SK-N-MC (cell line): Measurements from ENCODE around the gene LORICRIN.

Experiments
- DNase-seq: peaks from one replicate; pipeline ENCODE4 v3.0.0-alpha.2; 2011; ENCODE audit warnings: low read depth, low spot score
- H3K27ac ChIP-seq: fragments of 200-600 bp; sonication (generic); 2 replicates; pipeline ENCODE4 v1.5.1; 2016; ENCODE audit warnings: mixed run types
- H3K36me3 ChIP-seq: fragments of 200-600 bp; sonication (generic); 2 replicates; pipeline ENCODE4 v1.6.1; 2017; ENCODE audit warnings: antibody characterized with exemption, low read length, mixed read lengths; ENCODE audit not compliant: insufficient read depth
- H3K4me3 ChIP-seq: fragments of 200-600 bp; sonication (generic); 2 replicates; pipeline ENCODE4 v1.5.1; 2016
- H3K9ac ChIP-seq: fragments of 200-600 bp; sonication (generic); 2 replicates; pipeline ENCODE4 v1.8.0; 2017; ENCODE audit warnings: mixed run types, mixed read lengths; ENCODE audit not compliant: insufficient read length
- H3K9me3 ChIP-seq: fragments of 200-600 bp; sonication (generic); 2 replicates; pipeline ENCODE4 v1.6.1; 2017; ENCODE audit warnings: low read depth, mild to moderate bottlenecking, antibody characterized with exemption, low read length, moderate library complexity, mixed read lengths
- EZH2 ChIP-seq: fragments of 200-600 bp; sonication (generic); IDR thresholded peaks from one replicate; pipeline ENCODE4 v1.6.1; 2017; ENCODE audit warnings: antibody characterized with exemption
- FOXP2 ChIP-seq: optimal IDR thresholded peaks from 2 replicates; pipeline ENCODE3; 2011; ENCODE audit warnings: mild to moderate bottlenecking, moderate library complexity; ENCODE audit not compliant: insufficient read depth; ENCODE audit errors: extremely low read length, control extremely low read depth
- POLR2AphosphoS5 ChIP-seq: IDR thresholded peaks from 2 replicates; pipeline ENCODE4 v1.6.1; 2012; ENCODE audit warnings: mild to moderate bottlenecking, low read depth, low read length, borderline replicate concordance

Gene LORICRIN

DNA sequence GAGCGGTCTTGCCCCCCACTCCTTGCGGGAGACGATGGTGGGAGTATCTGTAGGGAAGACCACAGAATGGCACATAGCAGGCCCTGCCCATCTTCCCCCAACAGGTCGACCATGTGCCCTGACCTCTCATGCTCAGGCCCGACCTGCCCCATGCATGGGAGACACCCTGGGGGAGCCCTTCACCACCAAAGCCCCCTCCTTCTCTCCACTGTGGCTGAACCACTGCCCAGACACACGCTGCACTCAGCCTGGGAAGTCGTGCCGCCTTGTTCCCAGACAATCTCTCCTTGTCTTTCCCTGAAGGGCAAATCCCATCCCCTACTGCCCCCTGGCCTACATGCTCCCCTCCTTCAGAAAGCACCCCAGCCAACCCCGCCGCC, 47.7 kb downstream of the LORICRIN start:
- DNase-seq: no peak
- H3K9me3 ChIP-seq: no peaks in the 10 kb centered on the region
- H3K36me3 ChIP-seq: no peaks in the 10 kb centered on the region
- no peak overlapping the region for H3K4me3 ChIP-seq
- H3K9ac ChIP-seq: no peak overlapping the region
- no peak for TF ChIP-seq FOXP2
- no peak for TF ChIP-seq EZH2
- TF ChIP-seq POLR2AphosphoS5: no peak
- H3K27ac ChIP-seq: no peak overlapping the region

DNA sequence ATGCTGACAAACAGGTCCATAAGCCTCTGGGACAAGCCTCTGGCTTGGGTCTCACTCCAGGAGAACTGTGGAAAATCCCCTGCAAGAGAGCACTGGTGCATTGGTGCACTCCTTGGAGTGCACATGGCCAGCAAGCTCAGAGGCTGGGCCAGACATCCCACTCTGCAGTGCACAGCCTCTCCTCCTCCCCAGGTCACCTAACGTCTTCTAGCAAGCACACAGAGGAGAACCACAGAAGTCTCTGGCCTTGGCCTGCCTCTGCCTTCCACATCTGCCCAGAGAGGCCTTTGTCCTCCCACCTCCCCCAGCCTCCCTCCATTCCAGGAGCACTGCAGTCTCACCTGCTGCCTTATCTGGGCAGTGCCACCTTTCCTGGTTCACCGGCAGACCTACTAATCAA, 49.1 kb downstream of the LORICRIN start:
- Histone ChIP-seq H3K4me3 (no peak overlapping the region), H3K27ac (no peak overlapping the region), H3K9me3 (no peaks in the 10 kb centered on the region), H3K9ac (no peak overlapping the region), H3K36me3 (no peaks in the 10 kb centered on the region)
- TF ChIP-seq EZH2 (no peak), FOXP2 (no peak), POLR2AphosphoS5 (no peak)
- DNase-seq: no peak

DNA sequence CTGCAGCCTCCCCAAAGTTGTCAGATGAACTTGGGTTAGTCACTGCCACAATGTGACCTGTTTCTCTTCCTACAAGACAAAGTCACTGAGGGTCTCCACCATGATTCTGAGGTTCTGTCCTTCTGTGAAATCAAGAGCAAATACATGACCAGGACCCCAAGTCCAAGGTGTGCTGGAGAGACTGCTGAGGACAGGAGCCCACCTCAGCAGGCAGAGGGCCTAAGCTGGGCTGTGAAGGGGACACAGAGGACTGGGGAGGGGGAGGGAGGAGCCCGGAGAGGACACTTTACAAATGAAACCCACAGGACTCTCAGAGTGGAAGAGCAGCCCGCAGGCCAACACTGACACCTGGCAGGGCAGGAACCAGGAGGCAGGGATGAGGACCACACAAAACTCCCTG, 50.0 kb downstream of the LORICRIN start:
- TF ChIP-seq EZH2 (no peak), FOXP2 (no peak), POLR2AphosphoS5 (no peak)
- no peak for DNase-seq

DNA sequence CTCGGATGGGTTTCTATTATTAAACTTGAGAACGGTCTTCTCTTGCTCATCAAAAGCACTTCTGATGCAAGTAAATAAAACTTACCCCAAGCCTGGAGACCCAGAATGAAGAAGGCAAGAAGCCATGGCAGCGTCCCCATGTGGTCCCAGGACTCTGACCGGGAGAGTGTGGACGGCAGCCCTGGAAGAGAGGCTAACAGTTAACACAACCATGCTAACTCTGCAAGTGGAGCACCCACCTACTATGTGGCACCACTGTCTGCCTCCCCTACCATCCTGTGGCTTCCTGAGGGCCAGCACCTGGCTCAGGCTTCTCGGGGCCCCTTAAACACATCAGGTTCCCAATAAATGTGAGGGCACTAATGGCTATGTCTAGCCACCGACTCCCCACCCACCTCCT, 51.0 kb downstream of the LORICRIN start:
- no peak overlapping the region for H3K4me3 ChIP-seq
- TF ChIP-seq EZH2 (no peak), FOXP2 (no peak), POLR2AphosphoS5 (no peak)
- no peaks in the 10 kb centered on the region for H3K36me3 ChIP-seq
- H3K27ac ChIP-seq: no peak overlapping the region
- no peak for DNase-seq
- no peak overlapping the region for H3K9ac ChIP-seq
- H3K9me3 ChIP-seq: no peaks in the 10 kb centered on the region

More for the DNA sequence above, 50.0 kb downstream of the LORICRIN start:
- H3K4me3 ChIP-seq: no peak overlapping the region
- H3K36me3 ChIP-seq: no peaks in the 10 kb centered on the region
- no peak overlapping the region for H3K9ac ChIP-seq
- no peaks in the 10 kb centered on the region for H3K9me3 ChIP-seq
- no peak overlapping the region for H3K27ac ChIP-seq
